NCI-H345 treated with DMSO at 0.1 percent for 48 hours (cell line): ENCODE data around the gene UGT1A6.

Experiments used
- DNase-seq: peaks from one replicate; lab custom pipeline; 2025; ENCODE audit not compliant: unreplicated experiment; lab: John Stamatoyannopoulos, UW

UGT1A6 gene

GRCh38 chr2:233799087-233799665 lies 106.5 kb downstream of the UGT1A6 start:
- DNase-seq, result no peak

GRCh38 chr2:233799716-233800115 lies 107.0 kb downstream of the UGT1A6 start:
- DNase-seq, result no peak

GRCh38 chr2:233800208-233800607 lies 107.5 kb downstream of the UGT1A6 start:
- no peak for DNase-seq

GRCh38 chr2:233801357-233802131 lies 108.9 kb downstream of the UGT1A6 start:
- DNase-seq, result no peak

GRCh38 chr2:233802132-233802815 lies 109.6 kb downstream of the UGT1A6 start:
- no peak for DNase-seq

- DNase-seq, result no peak
Observed at GRCh38 chr2:233803292-233803911, 110.7 kb downstream of the UGT1A6 start.

- DNase-seq, result no peak
Observed at GRCh38 chr2:233803994-233804393, 111.3 kb downstream of the UGT1A6 start.

- no peak for DNase-seq
Observed at GRCh38 chr2:233807215-233807865, 114.7 kb downstream of the UGT1A6 start.

- no peak for DNase-seq
Observed at GRCh38 chr2:233807966-233808935, 115.6 kb downstream of the UGT1A6 start.

- no peak for DNase-seq
Observed at GRCh38 chr2:233810385-233810784, 117.7 kb downstream of the UGT1A6 start.

- no peak for DNase-seq
Observed at GRCh38 chr2:233811087-233811486, 118.4 kb downstream of the UGT1A6 start.

GRCh38 chr2:233811732-233812131 lies 119.0 kb downstream of the UGT1A6 start:
- DNase-seq, result no peak

GRCh38 chr2:233813236-233814055 lies 120.8 kb downstream of the UGT1A6 start:
- DNase-seq, result no peak

- DNase-seq, result no peak
Observed at GRCh38 chr2:233814056-233814835, 121.6 kb downstream of the UGT1A6 start.

- DNase-seq, result no peak
Observed at GRCh38 chr2:233815861-233816260, 123.2 kb downstream of the UGT1A6 start.

GRCh38 chr2:233816334-233816733 lies 123.6 kb downstream of the UGT1A6 start:
- no peak for DNase-seq

GRCh38 chr2:233816771-233817170 lies 124.1 kb downstream of the UGT1A6 start:
- no peak for DNase-seq

- DNase-seq, result no peak
Observed at GRCh38 chr2:233817361-233817911, 124.7 kb downstream of the UGT1A6 start.
